OCI-LY1 (cell line): ENCODE measurements around the gene DHRS7B.

Source experiments
- EZH2 ChIP-seq: fragments of 200-600 bp; sonication (generic), shearing (Covaris generic); IDR thresholded peaks from 2 replicates; pipeline ENCODE4 v1.8.0; 2017; ENCODE audit warnings: borderline replicate concordance, mixed run types, mild to moderate bottlenecking, antibody characterized with exemption, low read length, moderate library complexity, mixed read lengths
- TF ChIP-seq, protein P1 (sequence below): fragments of 200-600 bp; sonication (generic), shearing (Covaris generic); IDR thresholded peaks from 2 replicates; pipeline ENCODE4 v1.5.1; 2017; ENCODE audit warnings: mild to moderate bottlenecking, antibody characterized with exemption, low read length, moderate library complexity, mixed read lengths

DNA sequence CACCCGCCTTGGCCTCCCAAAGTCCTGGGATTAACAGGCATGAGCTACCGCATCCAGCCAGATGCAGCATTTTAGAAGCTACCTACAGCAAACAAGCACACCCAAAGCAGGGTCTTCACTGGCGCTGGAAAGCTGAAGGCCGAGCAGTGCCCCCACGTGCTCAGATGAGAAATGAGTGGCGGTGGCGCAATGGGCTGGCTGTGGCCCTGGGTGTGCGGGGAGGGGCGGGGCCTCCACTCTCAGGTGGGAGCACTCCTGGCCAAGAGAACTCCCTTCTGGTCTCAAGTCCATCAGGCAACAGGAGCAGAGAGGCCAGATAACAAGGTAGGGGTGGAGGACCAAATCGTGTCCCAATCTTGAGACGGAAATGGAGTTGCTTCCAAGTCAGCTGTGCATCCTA is 75.1 kb downstream of the DHRS7B start:
- TF ChIP-seq, protein P1, sequence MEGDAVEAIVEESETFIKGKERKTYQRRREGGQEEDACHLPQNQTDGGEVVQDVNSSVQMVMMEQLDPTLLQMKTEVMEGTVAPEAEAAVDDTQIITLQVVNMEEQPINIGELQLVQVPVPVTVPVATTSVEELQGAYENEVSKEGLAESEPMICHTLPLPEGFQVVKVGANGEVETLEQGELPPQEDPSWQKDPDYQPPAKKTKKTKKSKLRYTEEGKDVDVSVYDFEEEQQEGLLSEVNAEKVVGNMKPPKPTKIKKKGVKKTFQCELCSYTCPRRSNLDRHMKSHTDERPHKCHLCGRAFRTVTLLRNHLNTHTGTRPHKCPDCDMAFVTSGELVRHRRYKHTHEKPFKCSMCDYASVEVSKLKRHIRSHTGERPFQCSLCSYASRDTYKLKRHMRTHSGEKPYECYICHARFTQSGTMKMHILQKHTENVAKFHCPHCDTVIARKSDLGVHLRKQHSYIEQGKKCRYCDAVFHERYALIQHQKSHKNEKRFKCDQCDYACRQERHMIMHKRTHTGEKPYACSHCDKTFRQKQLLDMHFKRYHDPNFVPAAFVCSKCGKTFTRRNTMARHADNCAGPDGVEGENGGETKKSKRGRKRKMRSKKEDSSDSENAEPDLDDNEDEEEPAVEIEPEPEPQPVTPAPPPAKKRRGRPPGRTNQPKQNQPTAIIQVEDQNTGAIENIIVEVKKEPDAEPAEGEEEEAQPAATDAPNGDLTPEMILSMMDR, result no peak
- no peak for TF ChIP-seq EZH2
